GM19025 (cell line): ENCODE data around the gene POLR2A.

ENCODE experiments used
- ATAC-seq: cut with Tn5 transposase; IDR thresholded peaks from one replicate; pipeline ENCODE4 v1.9.1; 2021; ENCODE audit warnings: mild to moderate bottlenecking, low read depth, moderate library complexity; ENCODE audit not compliant: unreplicated experiment

POLR2A gene

GRCh38 chr17:7548585-7549400 lies 64.6 kb downstream of the POLR2A start, which contains the start of gene TNFSF12:
Gene TNFSF12 (plus strand): TSS chr17:7549058. CDS start chr17:7549154, 96 bp downstream.
- no peak for ATAC-seq
